NCI-H1105 treated with DMSO at 0.1 percent for 48 hours (cell line): ENCODE measurements around the gene TMPRSS13.

ENCODE experiments used
- DNase-seq: peaks from one replicate; lab custom pipeline; 2025; lab: John Stamatoyannopoulos, UW

The TMPRSS13 gene

DNA sequence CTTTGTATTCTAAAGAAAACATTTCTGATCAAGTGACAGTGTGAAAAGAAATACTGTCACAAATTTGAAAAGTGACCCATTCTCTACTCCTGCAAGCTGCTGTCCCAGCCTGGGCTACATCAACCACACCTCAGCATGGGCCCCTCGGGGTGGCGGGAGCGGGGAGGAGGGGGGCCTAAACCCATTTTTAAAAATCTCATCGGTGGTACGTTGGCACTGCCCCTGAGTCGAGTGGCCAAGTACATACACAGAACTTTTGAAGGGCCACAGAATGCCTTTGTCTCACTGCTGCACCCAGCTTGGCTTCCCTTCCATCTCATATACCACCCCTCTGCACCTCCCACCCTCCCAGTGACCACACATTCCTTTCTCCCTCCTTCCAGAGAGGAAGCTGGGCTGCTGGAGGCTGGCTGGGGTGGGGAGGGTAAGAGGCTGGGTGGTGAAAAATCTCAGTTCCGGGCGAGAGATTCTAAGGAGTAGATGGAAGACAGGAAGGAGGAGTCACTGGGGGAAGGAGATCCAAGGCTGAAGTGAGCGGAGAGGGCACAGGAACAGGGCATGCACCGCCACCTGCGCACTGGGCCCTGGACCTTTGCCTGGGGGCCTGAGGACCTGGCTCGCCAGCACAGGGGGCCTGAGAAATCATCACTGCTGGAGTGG lies 73.9 kb downstream of the TMPRSS13 start:
- no peak for DNase-seq

DNA sequence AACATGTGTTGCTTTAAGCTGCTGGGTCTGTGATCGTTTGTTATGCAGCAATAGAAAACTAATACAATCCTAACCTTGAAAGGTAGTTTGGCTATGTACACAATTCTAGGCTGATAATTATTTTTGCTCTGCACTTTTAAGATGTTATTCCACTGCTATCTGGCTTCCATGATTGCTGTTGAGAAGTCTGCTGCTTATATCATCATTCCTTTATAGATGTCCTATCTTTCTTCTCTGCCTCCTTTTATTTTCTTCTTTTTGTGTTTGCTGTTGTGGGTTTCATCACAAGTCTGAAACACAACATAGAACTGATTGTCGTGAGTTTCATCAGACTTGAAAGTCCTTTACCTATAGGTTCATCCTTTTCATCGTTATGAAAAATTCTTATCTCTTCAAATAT lies 76.9 kb downstream of the TMPRSS13 start:
- no peak for DNase-seq

DNA sequence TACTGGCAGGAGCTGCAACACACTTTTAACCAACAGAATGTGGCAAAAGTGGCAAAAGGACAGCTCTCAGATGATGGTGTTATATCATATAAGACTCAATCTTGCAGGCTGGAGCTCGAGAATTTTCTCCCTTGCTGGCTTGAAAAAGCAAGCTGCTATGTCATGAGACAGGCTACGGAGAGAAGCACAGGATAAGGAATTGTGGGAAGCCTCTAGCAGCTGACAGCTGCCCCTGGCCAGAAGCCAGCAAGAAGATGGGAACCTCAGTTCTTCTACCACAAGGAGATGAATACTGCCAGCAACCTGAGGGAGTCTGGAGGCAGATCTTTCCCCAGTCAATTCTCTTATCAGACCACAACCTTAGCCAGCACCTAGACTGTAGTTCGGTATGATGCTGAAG lies 77.3 kb downstream of the TMPRSS13 start:
- no peak for DNase-seq

DNA sequence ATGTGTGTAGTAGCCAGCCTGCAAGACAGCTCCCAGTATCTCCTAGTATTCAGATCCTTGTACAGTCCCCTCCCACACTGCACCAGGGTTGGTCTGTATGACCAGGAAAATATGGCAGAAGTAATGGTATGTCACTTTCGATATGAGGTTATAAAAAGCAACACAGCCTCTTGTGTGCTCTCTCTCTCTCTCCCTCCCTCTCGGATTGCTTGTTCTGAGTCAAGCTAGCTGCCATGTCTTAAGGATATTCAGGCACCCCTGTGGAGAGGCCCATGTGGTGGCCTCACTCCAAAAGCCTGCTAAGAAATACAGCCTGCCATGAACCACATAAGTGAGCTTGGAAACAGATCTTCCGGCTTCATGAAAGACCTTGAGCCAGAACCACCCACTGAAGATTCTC lies 78.1 kb downstream of the TMPRSS13 start:
- no peak for DNase-seq
